Endothelial cell of umbilical vein (primary cell): ENCODE results near the gene PRXL2B. TPM values are rescaled to one million over a fixed set of nuclear protein-coding genes. Genes with fewer than 3 reads are reported as not detected.

Source experiments
- BruUV-seq: library from RNA; stranded (reverse); fragments of 400-500 nt; replicated peaks from 2 replicates; lab custom pipeline; 2021; lab: Mats Ljungman, UMichigan
- CTCF ChIA-PET: fragments of 300-600, 350-600 bp; sonication (Branson Sonifier 250); formaldehyde crosslinking; loops from one replicate; lab custom pipeline; 2021; ENCODE audit warnings: antibody characterized with exemption, inconsistent platforms; lab: Charles Lee
- POLR2A ChIA-PET: fragments of 300-600, 350-600 bp; sonication (Branson Sonifier 250); formaldehyde crosslinking; loops from one replicate; lab custom pipeline; 2021; ENCODE audit warnings: antibody characterized with exemption, inconsistent platforms; lab: Charles Lee
- DNase-seq: peaks from one replicate; pipeline ENCODE4 v3.0.0-alpha.2; 2011; ENCODE audit warnings: low read depth, low spot score
- FAIRE-seq: peaks from 2 replicates; lab custom pipeline; 2011; peaks lifted over from hg19 to GRCh38; lab: Jason Lieb, UNC
- H2AFZ ChIP-seq: 2 replicates; pipeline ENCODE4 v1.6.0; 2012; ENCODE audit warnings: low read depth, low read length, control low read depth, inconsistent platforms
- H3K27ac ChIP-seq: 2 replicates; pipeline ENCODE4 v1.5.1; 2011; ENCODE audit warnings: low read depth, mild to moderate bottlenecking, control low read depth, low read length, moderate library complexity; ENCODE audit not compliant: insufficient read depth
- H3K27me3 ChIP-seq, 2 experiments: 2 replicates each; pipeline versions ENCODE4 v1.6.0 to v1.6.1; 2011; ENCODE audit warnings: low read length in 2 of 2, mixed read lengths in 1 of 2; ENCODE audit not compliant: control insufficient read depth in 2 of 2, insufficient read depth in 2 of 2
- H3K36me3 ChIP-seq, 2 experiments: 2 replicates in 1 of 2; 3 replicates in 1 of 2; pipeline ENCODE4 v1.5.1; 2011; ENCODE audit warnings: low read length in 2 of 2, mild to moderate bottlenecking in 1 of 2, moderate library complexity in 1 of 2; ENCODE audit not compliant: control insufficient read depth in 2 of 2, insufficient read depth in 2 of 2; ENCODE audit errors: extremely low read depth in 1 of 2
- H3K4me1 ChIP-seq: 3 replicates; pipeline ENCODE4 v1.5.1; 2011; ENCODE audit warnings: mild to moderate bottlenecking, low read length; ENCODE audit not compliant: control insufficient read depth, insufficient read depth; ENCODE audit errors: extremely low read depth
- H3K4me2 ChIP-seq: 2 replicates; pipeline ENCODE4 v1.6.1; 2011; ENCODE audit warnings: low read length, control low read depth, mixed read lengths; ENCODE audit not compliant: insufficient read depth
- H3K4me3 ChIP-seq, 3 experiments: fragments of 200-600 bp in 1 of 3; sonication (generic), shearing (Covaris generic) in 1 of 3; replicated peaks in 1 of 3; 2 replicates each; pipeline ENCODE4 v1.5.1; 2011 to 2016; ENCODE audit warnings: control low read depth in 3 of 3, low read length in 3 of 3, mild to moderate bottlenecking in 2 of 3, inconsistent platforms in 1 of 3, low read depth in 1 of 3, moderate library complexity in 1 of 3; ENCODE audit not compliant: insufficient read depth in 1 of 3
- H3K79me2 ChIP-seq: 2 replicates; pipeline ENCODE4 v1.6.0; 2012; ENCODE audit warnings: low read length, inconsistent platforms; ENCODE audit not compliant: control insufficient read depth, insufficient read depth
- H3K9ac ChIP-seq: replicated peaks from 2 replicates; pipeline ENCODE3; 2011; ENCODE audit warnings: low read length, control low read depth; ENCODE audit not compliant: insufficient read depth; ENCODE audit errors: extremely low read depth
- H3K9me1 ChIP-seq: replicated peaks from 3 replicates; pipeline ENCODE4 v1.6.0; 2011; ENCODE audit warnings: mild to moderate bottlenecking, low read length; ENCODE audit not compliant: control insufficient read depth, insufficient read depth; ENCODE audit errors: extremely low read depth
- H3K9me3 ChIP-seq: replicated peaks from 2 replicates; pipeline ENCODE4 v1.5.1; 2012; ENCODE audit warnings: low read length, inconsistent platforms; ENCODE audit not compliant: control insufficient read depth, insufficient read depth
- H4K20me1 ChIP-seq: replicated peaks from 2 replicates; pipeline ENCODE3; 2011; ENCODE audit warnings: mild to moderate bottlenecking, low read length; ENCODE audit not compliant: control insufficient read depth, insufficient read depth; ENCODE audit errors: extremely low read depth
- CTCF ChIP-seq, 2 donors: IDR thresholded peaks; 1 replicate in 1 of 2; 2 replicates in 1 of 2; pipeline ENCODE4 v1.5.1; 2011; ENCODE audit warnings: low read length in 2 of 2, mild to moderate bottlenecking in 2 of 2, moderate library complexity in 2 of 2, control low read depth in 1 of 2, inconsistent platforms in 1 of 2, low read depth in 1 of 2; ENCODE audit not compliant: insufficient read depth in 1 of 2; ENCODE audit errors: extremely low read depth in 1 of 2
- EZH2 ChIP-seq: IDR thresholded peaks from 2 replicates; pipeline ENCODE4 v1.6.1; 2012; ENCODE audit warnings: borderline replicate concordance, low read depth, mild to moderate bottlenecking, moderate library complexity, low read length, inconsistent platforms; ENCODE audit not compliant: severe bottlenecking
- FOS ChIP-seq: IDR thresholded peaks from 2 replicates; pipeline ENCODE4 v1.6.1; 2011; ENCODE audit warnings: mild to moderate bottlenecking, low read length, moderate library complexity, borderline replicate concordance; ENCODE audit not compliant: insufficient read depth
- GATA2 ChIP-seq: IDR thresholded peaks from 2 replicates; pipeline ENCODE4 v1.7.0; 2011; ENCODE audit warnings: low read depth, mild to moderate bottlenecking, moderate library complexity, mixed read lengths, low read length; ENCODE audit not compliant: insufficient read length, insufficient read depth
- JUN ChIP-seq: IDR thresholded peaks from 2 replicates; pipeline ENCODE4 v1.6.1; 2011; ENCODE audit warnings: borderline replicate concordance, low read depth; ENCODE audit not compliant: insufficient read length, insufficient read depth
- MAX ChIP-seq: IDR thresholded peaks from 2 replicates; pipeline ENCODE4 v1.6.1; 2011; ENCODE audit not compliant: insufficient read depth, insufficient read length
- MYC ChIP-seq: IDR thresholded peaks from one replicate; pipeline ENCODE4 v1.6.1; 2011; ENCODE audit warnings: mild to moderate bottlenecking, low read depth, low read length
- POLR2A ChIP-seq: IDR thresholded peaks from 2 replicates; pipeline ENCODE4 v1.6.1; 2012; ENCODE audit warnings: low read depth, mild to moderate bottlenecking, control low read depth, low read length
- POLR2AphosphoS5 ChIP-seq: IDR thresholded peaks from 2 replicates; pipeline ENCODE4 v1.6.1; 2012; ENCODE audit warnings: low read depth, mild to moderate bottlenecking, control low read depth, low read length, moderate library complexity; ENCODE audit not compliant: insufficient read depth
- dilution Hi-C: fragments of 300-500 bp; cut with MboI; formaldehyde crosslinking; loops from one replicate; pipeline ENCODE4 v1.15.0; 2019; ENCODE audit warnings: low sequenced_read_pairs; ENCODE audit not compliant: extremely low pct_ligation_motif_present
- intact Hi-C: fragments of 100-400 bp; cut with micrococcal nuclease; formaldehyde crosslinking; loops from one replicate; pipeline ENCODE4 v1.10.0; 2022
- polyA plus RNA-seq, 4 experiments: library from polyadenylated mRNA; depleted of rRNA in 3 of 4; stranded (reverse) in 3 of 4; unstranded in 1 of 4; fragments of >200 nt; gene quantifications; 2 replicates each; pipeline versions ENCODE4 v1.2.1 to v1.2.3, GENCODE V29; 2011 to 2012; ENCODE audit warnings: missing spikeins in 1 of 4
- total RNA-seq: library from RNA; stranded (reverse); gene quantifications from 2 replicates; pipeline ENCODE4 v1.2.3, GENCODE V29; 2021

PRXL2B gene
- total and polyA plus RNA-seq, 2 donors (not counting 3 experiments of a cell fraction or from before 2014, with no cell fraction given), result 29.6 to 55.8 TPM

GRCh38 chr1:2557482-2558400 is 28.8 kb upstream of the PRXL2B start:
- no peaks in the 10 kb centered on the region for H3K9me1 ChIP-seq
- intact Hi-C loops (no loop called here), dilution Hi-C loops (no loop called here)
- ChIA-PET POLR2A (no interaction called here), CTCF (interaction anchor here (1.6 kb wide), 1 partner anchor 20 kb away, joined by 3 read pairs; no protein-coding TSS in a partner anchor)
- H3K27me3 ChIP-seq, result no peaks in the 10 kb centered on the region
- FAIRE-seq, result no peak
- H3K9me3 ChIP-seq, result no peaks in the 10 kb centered on the region
- no peak overlapping the region for H3K9ac ChIP-seq
- peaks cover 0 to 9% of the 10 kb centered on the region in 2 experiments for H3K36me3 ChIP-seq
- peaks cover 23% of the 10 kb centered on the region for H3K4me1 ChIP-seq
- H3K4me3 ChIP-seq, result no peak overlapping the region
- BruUV-seq, result no TSS peak
- no peak overlapping the region for H2AFZ ChIP-seq
- H3K79me2 ChIP-seq, result no peaks in the 10 kb centered on the region
- H3K4me2 ChIP-seq, result no peak overlapping the region
- TF ChIP-seq FOS, result no peak
- TF ChIP-seq EZH2, result no peak
- TF ChIP-seq POLR2A, result no peak
- no peak for TF ChIP-seq MAX
- no peak for TF ChIP-seq MYC
- no peak for TF ChIP-seq CTCF (IDR thresholded peaks at IDR 0.05; ENCODE audit: extremely low read depth in 1 of 2, insufficient read depth in 1 of 2, low read depth in 1 of 2, low read length in 2 of 2)
- no peak for TF ChIP-seq GATA2
- TF ChIP-seq POLR2AphosphoS5, result no peak
- TF ChIP-seq JUN, result no peak
- no peaks in the 10 kb centered on the region for H4K20me1 ChIP-seq
- H3K27ac ChIP-seq, result no peak overlapping the region
- DNase-seq, result no peak
